Hepatocyte (in vitro differentiated cells): ENCODE data around the gene MAB21L4. TPM values are rescaled to one million over a fixed set of nuclear protein-coding genes. Genes with fewer than 3 reads are reported as not detected.

Experiments used
- DNase-seq: peaks from one replicate; pipeline ENCODE4 v3.0.0-alpha.2; 2016; ENCODE audit warnings: low spot score
- H2AFZ ChIP-seq: fragments of 200-600 bp; sonication (generic); 2 replicates; pipeline ENCODE4 v1.6.0; 2016; ENCODE audit warnings: antibody characterized with exemption, mild to moderate bottlenecking
- H3K27ac ChIP-seq: fragments of 200-600 bp; sonication (generic); 2 replicates; pipeline ENCODE4 v1.5.1; 2016; ENCODE audit warnings: mild to moderate bottlenecking
- H3K27me3 ChIP-seq: fragments of 200-600 bp; sonication (generic); 2 replicates; pipeline ENCODE4 v1.6.1; 2016
- H3K36me3 ChIP-seq: fragments of 200-600 bp; sonication (generic); replicated peaks from 2 replicates; pipeline ENCODE4 v1.5.1; 2016; ENCODE audit warnings: low read depth; ENCODE audit not compliant: insufficient read depth
- H3K4me1 ChIP-seq: fragments of 200-600 bp; sonication (generic); 2 replicates; pipeline ENCODE4 v1.5.1; 2016; ENCODE audit warnings: mild to moderate bottlenecking, moderate library complexity; ENCODE audit not compliant: insufficient read depth
- H3K4me2 ChIP-seq: fragments of 200-600 bp; sonication (generic); 2 replicates; pipeline ENCODE4 v1.6.0; 2016
- H3K4me3 ChIP-seq: fragments of 200-600 bp; sonication (generic); 2 replicates; pipeline ENCODE4 v1.5.1; 2016; ENCODE audit warnings: mild to moderate bottlenecking
- H3K79me2 ChIP-seq: fragments of 200-600 bp; sonication (generic); 2 replicates; pipeline ENCODE4 v1.6.0; 2017; ENCODE audit warnings: mild to moderate bottlenecking
- H3K9me2 ChIP-seq: fragments of 200-600 bp; sonication (generic); replicated peaks from 2 replicates; pipeline ENCODE4 v1.6.0; 2017; ENCODE audit warnings: mild to moderate bottlenecking; ENCODE audit not compliant: insufficient read depth
- H3K9me3 ChIP-seq: fragments of 200-600 bp; sonication (generic); 2 replicates; pipeline ENCODE4 v1.5.1; 2016; ENCODE audit warnings: low read depth, mild to moderate bottlenecking
- H4K20me1 ChIP-seq: fragments of 200-600 bp; sonication (generic); 2 replicates; pipeline ENCODE4 v1.6.0; 2016; ENCODE audit warnings: mild to moderate bottlenecking; ENCODE audit not compliant: insufficient read depth, poor library complexity, severe bottlenecking
- CTCF ChIP-seq: fragments of 200-600 bp; sonication (generic); IDR thresholded peaks from 2 replicates; pipeline ENCODE4 v1.5.1; 2016; ENCODE audit warnings: antibody characterized with exemption, mild to moderate bottlenecking; ENCODE audit not compliant: poor library complexity
- EZH2 ChIP-seq: fragments of 200-600 bp; sonication (generic); IDR thresholded peaks from 2 replicates; pipeline ENCODE4 v1.6.1; 2016; ENCODE audit warnings: antibody characterized with exemption, mild to moderate bottlenecking, borderline replicate concordance
- EZH2phosphoT487 ChIP-seq: fragments of 200-600 bp; sonication (generic); IDR thresholded peaks from one replicate; pipeline ENCODE4 v1.6.1; 2018; ENCODE audit warnings: antibody characterized with exemption, mild to moderate bottlenecking, low read depth, moderate library complexity; ENCODE audit not compliant: unreplicated experiment, severe bottlenecking
- WGBS: methylation state at CpG from one replicate; pipeline ENCODE4 v1.1.6; 2016; ENCODE audit warnings: low lambda C conversion rate; ENCODE audit errors: missing lambda C conversion rate; 5-methylcytosine and 5-hydroxymethylcytosine counted together
- polyA plus RNA-seq: library from polyadenylated mRNA; unstranded; fragments of >200 nt; fragmentation: Nextera tagmentation; extraction: Ambion mirVana; gene quantifications from 2 replicates; pipeline ENCODE4 v1.2.1, GENCODE V29; 2016
- total RNA-seq: library from RNA; depleted of rRNA; stranded (reverse); fragments of >200 nt; gene quantifications from 2 replicates; pipeline ENCODE4 v1.2.3, GENCODE V29; 2014

The MAB21L4 gene
- total and polyA plus RNA-seq, 2 experiments from 2014 or later: 11.5 to 34.5 TPM

GRCh38 chr2:240850756-240851077, 45.2 kb downstream of the MAB21L4 start:
- DNase-seq: no peak
- H3K27me3 ChIP-seq: no peaks in the 10 kb centered on the region
- no peak for TF ChIP-seq EZH2phosphoT487
- TF ChIP-seq EZH2: no peak
- TF ChIP-seq CTCF: no peak
- no peaks in the 10 kb centered on the region for H3K9me3 ChIP-seq
- no peaks in the 10 kb centered on the region for H3K4me1 ChIP-seq
- no peaks in the 10 kb centered on the region for H4K20me1 ChIP-seq
- WGBS: 58% methylated on average over 9 of the region's 11 CpGs
- no peak overlapping the region for H3K4me2 ChIP-seq
- no peak overlapping the region for H2AFZ ChIP-seq
- no peaks in the 10 kb centered on the region for H3K36me3 ChIP-seq
- no peak overlapping the region for H3K4me3 ChIP-seq
- H3K27ac ChIP-seq: no peak overlapping the region
- H3K9me2 ChIP-seq: no peaks in the 10 kb centered on the region
- H3K79me2 ChIP-seq: no peaks in the 10 kb centered on the region

DNA sequence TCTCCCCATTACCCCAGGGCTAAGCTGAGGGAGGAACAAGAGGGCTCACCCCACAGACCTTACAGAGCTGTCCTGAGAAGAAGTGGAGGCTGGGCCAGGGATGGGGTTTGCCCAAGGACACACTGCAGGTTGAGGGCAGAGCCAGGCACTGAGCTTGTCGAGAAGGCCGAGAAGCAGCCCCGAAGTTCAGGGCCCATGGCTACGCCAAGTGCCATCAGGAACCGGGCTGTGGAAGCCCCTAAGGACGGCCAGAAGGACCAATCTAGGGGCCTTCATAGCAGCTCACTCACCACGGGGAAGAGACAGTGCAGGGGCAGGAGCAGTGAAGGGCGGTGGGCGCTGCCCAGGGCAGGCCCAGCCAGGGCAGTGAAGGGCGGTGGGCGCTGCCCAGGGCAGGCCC, 45.9 kb downstream of the MAB21L4 start:
- H3K4me1 ChIP-seq: no peaks in the 10 kb centered on the region
- no peak for DNase-seq
- no peak for TF ChIP-seq EZH2phosphoT487
- TF ChIP-seq EZH2: no peak
- no peak for TF ChIP-seq CTCF
- no peaks in the 10 kb centered on the region for H4K20me1 ChIP-seq
- no peaks in the 10 kb centered on the region for H3K9me3 ChIP-seq
- no peaks in the 10 kb centered on the region for H3K27me3 ChIP-seq
- WGBS: 94% methylated on average over 11 of the region's 11 CpGs
- no peaks in the 10 kb centered on the region for H3K9me2 ChIP-seq
- no peak overlapping the region for H3K4me3 ChIP-seq
- no peak overlapping the region for H2AFZ ChIP-seq
- no peaks in the 10 kb centered on the region for H3K36me3 ChIP-seq
- H3K4me2 ChIP-seq: no peak overlapping the region
- H3K79me2 ChIP-seq: no peaks in the 10 kb centered on the region
- H3K27ac ChIP-seq: no peak overlapping the region

DNA sequence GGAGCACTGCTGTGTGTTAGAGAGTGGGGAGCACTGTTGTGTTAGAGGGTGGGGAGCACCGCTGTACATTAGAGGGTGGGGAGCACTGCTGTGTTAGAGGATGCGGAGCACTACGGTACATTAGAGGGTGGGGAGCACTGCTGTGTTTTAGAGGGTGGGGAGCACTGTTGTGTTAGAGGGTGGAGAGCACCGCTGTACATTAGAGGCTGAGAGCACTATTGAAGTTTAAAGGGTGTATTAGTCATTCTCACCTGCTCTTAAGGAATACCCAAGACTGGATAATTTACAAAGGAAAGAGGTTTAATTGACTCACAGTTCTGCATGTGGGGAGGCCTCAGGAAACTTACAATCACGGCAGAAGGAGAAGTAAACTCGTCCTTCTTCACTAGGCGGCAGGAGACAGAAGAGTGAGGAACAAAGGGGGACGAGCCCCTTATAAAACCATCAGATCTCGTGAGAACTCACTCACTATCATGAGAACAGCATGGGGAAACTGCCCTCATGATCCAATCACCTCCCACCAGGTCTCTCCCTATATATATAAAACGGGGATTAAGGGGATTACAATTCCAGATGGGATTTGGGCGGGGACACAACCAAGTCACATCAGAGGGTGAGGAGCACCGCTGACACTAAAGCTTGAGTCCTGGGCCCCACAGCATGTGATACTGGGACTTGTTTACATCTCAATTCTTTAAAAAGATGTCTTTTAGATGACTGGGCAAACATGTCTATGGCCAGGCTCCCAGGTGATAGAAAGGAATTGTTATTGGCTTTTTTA, 46.9 kb downstream of the MAB21L4 start:
- Histone ChIP-seq H3K4me3 (no peak overlapping the region), H3K9me3 (no peaks in the 10 kb centered on the region), H3K27me3 (peaks cover 1% of the 10 kb centered on the region), H3K36me3 (no peaks in the 10 kb centered on the region), H4K20me1 (no peaks in the 10 kb centered on the region), H3K4me1 (no peaks in the 10 kb centered on the region), H3K4me2 (no peak overlapping the region), H3K27ac (no peak overlapping the region), H3K9me2 (no peaks in the 10 kb centered on the region), H2AFZ (no peak overlapping the region), H3K79me2 (no peaks in the 10 kb centered on the region)
- no peak for DNase-seq
- TF ChIP-seq EZH2phosphoT487 (no peak), CTCF (no peak), EZH2 (no peak)
- whole genome bisulfite sequencing: 61% methylated on average over 9 of the region's 12 CpGs

DNA sequence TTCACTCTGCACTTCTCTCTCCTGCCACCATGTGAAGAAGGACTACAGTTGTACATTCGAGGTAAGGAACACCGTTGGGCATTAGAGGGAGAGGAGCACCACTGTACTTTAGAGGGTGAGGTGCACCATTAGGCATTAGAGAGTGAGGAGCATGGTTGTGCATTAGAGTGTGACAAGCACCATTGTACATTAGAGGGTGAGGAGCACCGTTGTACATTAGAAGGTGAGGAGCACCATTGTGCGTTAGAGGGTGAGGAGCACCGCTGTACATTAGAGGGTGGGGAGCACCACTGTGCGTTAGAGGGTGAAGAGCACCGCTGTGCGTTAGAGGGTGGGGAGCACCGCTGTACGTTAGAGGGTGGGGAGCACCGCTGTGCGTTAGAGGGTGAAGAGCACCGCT, 48.1 kb downstream of the MAB21L4 start:
- Histone ChIP-seq H3K79me2 (no peaks in the 10 kb centered on the region), H3K4me1 (no peaks in the 10 kb centered on the region), H3K27ac (no peak overlapping the region), H3K4me3 (no peak overlapping the region), H3K36me3 (no peaks in the 10 kb centered on the region), H2AFZ (no peak overlapping the region), H3K9me3 (no peaks in the 10 kb centered on the region), H3K4me2 (no peak overlapping the region), H3K9me2 (no peaks in the 10 kb centered on the region), H3K27me3 (peaks cover 8% of the 10 kb centered on the region), H4K20me1 (no peaks in the 10 kb centered on the region)
- no peak for DNase-seq
- WGBS: 95% methylated on average over 5 of the region's 13 CpGs
- TF ChIP-seq EZH2phosphoT487 (no peak), EZH2 (no peak)
